GM19452 (cell line): ENCODE data around the gene CRYGN.

Experiments used
- ATAC-seq: cut with Tn5 transposase; IDR thresholded peaks from one replicate; pipeline ENCODE4 v1.9.1; 2021; ENCODE audit not compliant: unreplicated experiment

Gene CRYGN

DNA sequence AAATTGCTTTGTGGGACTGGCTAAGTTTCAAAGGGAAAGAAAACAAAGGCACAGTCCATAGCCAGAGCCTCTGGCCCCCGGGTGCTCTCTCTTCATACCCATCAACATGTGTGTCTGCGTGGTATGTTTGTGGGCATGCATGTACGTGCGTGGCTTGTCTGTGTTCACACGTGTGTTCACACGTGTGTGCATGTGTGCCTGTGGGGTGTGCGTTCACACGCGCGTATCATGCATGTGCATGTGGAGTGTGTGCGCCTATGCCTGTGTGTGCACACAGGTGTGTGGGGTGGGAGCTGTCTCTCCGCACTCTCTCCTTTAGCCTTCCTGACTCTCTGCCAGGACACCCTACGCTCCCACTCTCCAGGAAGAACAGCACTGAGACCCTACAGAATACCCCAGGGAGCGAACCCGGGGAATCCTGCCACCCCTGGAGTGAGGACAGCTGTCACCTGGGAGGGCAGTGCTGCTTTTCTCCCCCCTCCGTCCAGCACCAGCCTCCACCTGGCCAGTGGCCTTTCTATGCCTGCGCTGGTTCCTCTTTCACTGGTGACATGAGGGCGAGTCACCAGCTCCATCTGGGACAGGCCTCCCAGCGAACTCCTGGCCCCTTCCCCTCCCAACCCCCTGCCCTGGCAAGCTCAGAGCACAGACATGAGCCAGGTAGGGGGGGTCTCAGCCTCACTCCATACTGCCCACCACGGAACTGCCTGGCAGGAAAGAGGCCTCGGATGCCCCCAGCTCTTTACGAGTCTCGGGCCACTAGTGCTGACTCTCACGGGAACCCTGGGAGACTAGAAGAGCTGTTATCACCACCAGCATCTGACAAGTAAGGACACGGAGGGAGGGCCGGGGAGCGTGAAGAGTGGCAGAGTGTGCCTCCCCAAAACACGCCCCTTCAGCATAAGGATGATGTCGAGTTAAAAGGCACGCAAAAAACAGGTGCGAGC, 46.6 kb downstream of the CRYGN start:
- no peak for ATAC-seq

DNA sequence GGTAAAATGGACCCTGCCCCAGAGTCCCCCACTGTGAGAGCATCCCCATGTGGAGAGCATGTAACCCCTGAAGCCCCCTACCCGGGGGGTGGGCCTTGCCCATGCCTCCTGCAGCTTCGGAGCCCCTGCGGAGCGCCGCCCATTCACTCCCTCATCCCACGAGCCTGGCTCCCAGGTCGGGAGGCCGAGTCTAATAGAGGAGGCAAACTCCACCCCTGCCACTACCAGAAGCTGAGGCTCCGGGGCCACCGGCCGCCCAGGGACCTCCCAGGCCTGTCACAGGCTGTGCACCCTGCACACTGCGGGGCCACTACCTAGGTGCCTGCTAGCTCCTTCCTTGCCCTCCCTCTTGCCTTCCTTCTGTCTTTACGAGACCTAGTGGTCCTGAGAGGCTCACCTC, 47.5 kb downstream of the CRYGN start:
- no peak for ATAC-seq

DNA sequence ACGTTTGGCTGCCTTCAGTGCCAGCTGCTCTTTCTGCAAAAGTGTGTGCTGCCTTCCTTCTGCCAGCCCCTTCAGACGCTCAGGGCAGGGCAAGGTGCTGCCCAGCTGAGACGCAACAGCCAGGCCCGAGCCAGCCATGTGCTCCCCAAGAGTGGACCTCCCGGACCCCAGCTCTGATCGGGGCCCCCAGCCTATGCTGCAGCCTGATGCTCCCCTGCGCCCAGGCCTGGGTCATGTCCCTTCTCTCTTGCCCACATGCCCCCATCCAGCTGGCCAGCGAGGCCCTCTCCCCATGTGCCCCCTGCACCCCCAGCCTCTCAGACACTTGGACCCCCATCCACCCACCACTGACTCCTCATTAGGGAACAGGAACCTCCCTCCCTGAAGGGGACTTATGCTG, 47.9 kb downstream of the CRYGN start:
- ATAC-seq: no peak

DNA sequence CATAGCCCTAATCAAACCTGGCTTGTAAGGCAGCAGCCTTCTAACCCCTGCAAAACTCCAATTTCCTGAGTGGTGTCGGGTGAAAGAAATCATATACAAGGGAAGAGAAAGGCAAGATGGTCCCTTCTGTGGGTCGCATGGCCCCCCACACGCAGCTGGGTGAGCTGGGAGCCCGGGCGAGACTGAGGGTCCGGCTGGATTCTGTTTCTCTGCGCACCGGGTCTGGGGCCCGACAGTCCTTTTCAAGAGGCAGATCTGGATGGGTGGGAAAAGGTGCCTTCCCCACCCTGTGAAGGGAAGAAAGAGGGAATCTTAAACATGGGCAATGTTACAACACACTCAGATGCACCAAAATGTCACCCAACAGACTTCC, 48.6 kb downstream of the CRYGN start:
- ATAC-seq: no peak

DNA sequence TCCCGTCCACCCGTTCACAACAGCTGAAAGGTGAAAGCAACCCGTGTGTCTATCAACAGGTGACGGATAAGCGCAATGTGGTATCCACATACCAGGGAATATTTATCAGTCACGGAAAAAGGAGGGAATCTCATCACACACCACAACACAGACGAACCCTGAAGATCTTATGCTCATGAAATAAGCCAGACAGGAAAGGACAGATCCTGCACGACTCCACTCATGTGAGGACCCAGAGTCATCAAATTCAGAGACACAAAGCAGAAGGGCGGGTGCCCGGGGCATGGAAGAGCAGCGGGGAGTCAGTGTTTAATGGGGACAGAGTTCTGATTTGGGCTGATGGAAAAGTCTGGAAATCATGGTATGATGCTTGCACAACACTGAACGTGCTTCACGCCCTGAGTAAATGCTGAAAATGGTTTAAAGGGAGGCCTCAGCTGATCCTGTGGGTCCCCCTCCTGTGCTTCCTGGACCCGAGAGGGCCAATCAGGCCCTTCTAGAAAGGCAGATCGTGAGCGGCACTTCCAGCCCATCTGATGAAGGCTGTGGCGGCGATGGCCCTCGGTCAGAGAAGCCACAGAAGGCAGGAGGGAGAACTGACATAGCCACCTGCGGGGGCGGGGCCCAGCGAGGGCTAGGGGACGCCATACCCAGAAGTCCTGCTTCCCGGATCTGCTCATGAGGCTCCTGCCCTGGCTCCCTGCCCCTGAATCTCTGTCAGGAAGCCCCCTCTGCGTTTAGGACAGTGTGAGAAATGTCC, 49.2 kb downstream of the CRYGN start:
- no peak for ATAC-seq

DNA sequence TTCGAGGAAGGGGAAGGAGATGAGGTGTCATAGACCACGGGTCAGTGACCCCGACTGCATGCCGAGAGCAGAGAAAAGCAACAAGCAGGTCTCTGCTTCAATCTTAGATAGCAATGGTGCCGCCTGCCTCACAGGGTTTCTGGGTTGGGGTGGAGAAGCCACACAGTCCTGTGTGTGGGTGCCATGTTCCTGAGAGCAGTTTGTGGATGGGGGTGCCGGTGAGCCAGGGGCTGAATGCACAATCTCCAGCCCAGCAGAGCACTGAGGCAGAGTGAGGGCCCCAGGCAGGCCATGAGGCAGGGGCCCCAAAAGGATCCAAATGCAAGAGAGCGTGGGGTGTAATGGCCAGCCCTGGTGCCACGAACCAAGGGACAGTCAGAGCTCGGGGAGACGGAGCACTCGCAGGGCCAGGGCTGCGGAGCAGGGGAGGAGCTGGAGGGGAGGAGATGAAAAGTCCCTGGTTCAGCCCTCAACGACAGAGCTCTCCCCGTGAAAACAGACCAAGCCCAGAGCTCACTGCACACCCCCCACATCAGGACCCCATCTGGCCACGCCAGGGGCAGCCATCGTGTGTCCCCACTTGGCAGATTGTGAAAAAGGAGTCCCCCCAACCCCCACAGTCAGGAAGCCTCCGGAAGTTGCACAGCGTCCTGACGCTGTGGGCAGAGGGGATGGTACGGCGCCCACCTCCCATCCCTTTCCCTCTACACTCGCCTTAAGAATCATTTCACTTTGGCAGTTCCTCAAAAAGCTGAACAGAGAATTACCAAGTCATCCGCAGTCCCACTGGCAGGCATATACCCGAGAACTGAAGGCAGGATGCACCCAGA, 50.0 kb downstream of the CRYGN start:
- no peak for ATAC-seq

DNA sequence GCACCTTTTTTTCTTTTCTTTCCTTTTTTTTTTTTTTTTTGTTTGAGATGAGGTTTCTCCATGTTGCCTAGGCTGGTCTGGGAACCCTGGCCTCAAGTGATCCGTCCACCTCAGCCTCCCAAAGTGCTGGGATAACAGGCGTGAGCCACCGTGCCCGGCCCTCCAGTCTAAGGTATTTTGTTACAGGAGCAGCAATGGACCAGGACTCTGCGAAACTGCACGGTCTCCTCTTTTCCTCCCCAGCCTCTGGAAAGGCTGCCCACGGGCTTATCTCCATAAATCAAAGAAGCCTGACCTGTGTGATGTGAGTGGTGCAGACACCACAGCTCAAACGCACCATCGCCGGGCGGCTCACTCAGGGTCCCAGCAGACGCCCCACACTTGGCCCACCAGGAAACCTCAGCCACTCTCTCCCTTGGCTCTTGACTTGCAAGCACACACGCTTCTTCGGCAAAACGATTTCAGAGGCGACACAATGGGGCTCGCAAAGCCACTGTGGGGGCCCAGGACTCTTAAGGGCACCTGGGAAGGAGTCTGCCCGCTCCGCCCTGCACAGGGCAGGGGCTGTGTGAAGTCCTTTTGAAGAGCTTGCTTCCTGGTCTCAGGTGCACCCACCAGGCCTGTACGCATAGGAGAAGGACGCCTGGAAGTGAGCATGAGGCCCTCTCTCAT, 50.7 kb downstream of the CRYGN start:
- ATAC-seq: no peak

DNA sequence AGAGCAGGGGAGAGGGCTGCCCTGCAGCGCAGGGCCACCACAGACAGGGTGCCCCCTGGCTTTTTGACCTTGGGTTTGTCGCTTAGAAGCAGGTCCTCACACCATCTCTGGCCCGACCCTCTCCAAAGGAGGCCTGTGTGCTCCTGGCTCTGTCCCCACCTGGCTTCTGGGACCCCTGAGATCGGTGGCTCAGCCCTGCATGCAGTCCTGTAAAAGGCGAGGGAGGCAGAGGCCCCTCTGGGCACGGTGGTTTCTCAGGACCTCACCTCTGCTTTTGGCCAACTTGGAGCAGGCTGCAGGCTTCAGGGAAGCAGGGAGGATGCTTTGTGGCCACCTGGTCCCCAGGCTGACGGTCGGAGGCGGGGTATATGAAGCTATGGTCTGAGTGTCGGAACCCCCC, 51.5 kb downstream of the CRYGN start:
- ATAC-seq: no peak

DNA sequence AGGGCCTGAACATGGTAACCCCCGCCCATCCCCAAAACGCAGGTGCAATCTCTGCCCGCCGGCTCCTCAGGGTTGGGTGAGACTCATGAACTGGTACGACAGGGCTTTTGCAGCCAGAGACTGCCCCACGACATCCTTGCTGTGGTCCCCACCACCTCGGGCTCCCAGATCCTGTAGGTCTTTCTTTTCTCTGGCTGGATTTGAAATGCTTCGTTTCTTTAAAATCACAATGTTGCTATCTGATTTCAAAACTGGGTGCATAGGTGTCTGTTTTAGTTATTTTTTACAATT, 52.0 kb downstream of the CRYGN start:
- no peak for ATAC-seq

DNA sequence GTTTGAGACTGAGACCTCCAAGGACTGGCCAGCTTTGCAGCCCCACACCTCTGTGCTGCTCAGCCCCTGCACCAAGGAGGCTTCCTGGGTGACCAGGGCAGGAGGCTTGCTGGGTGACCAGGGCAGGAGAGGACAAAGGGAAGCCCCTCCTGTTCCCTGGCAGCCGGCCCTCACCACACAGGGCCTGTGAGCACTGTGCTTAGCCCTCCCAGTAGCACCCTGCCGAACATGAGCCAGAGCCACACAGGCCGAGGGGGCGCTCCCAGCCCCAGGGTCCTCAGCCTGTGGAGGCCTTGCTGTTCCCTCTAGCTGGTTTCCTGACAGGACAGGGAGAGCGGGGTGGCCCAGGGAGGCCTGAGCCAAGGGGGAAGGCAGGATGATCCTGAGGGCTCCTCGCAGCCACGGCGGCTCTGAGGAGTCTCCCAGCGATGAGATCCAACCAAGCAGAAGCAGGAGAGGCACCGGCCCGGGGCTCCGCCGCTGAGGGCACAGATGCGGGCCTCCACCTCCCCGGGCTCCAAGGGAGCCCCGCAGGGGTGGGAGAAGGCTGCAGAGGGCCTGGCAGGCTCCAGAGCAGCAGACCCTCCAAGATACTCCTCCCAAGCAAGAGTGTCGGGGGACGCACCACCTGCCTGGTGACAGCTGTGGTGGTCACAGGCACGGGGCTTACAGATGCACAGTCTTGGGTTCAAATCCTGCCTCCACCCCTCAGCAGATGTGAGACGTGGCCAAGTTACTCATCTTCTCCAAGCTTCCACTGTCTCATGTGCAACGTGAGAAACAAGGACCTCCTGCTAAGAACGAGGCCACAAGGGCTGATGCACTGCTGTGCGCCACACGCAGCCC, 52.6 kb downstream of the CRYGN start:
- ATAC-seq: no peak

DNA sequence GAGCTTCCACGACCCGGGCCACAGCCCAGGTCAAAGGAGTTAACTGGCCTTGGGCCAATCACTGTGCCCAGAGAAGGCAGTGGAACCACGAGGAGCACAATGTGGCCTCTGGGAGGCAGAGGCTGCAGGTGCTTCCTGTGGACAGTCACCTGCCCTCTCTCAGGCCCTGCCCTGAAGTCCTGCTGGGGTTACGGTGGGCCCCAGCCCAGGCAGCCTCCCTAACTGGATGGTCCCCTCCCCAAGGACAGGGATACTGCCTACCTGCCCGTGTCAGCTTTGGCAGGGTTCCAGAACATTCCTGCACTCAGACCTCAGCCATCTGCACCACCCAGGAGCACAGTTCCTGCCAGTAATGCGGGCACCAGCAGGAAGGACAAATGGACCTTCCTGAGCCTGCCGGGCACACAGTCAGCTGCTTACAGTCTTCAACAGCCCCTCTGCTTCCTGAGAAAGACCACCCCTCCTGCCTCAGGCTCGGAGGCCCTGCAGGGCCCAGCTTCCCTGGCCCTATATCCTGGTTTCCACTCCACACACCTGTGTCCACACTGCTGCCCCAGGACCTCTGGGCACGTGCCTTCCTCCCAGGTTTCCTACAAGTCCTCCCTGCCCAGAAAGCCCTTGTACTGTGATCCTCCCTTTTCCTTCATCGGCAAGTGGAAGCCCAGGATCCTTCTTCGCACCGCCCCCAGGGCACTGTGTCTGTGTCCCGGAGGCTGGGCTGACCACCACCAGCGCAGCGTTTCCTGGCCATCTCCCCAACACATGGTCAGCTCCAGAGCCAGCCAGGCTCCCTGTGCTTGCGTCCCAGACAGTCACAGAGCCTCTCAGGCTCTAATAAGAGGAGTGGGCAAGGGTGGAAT, 53.4 kb downstream of the CRYGN start:
- no peak for ATAC-seq

DNA sequence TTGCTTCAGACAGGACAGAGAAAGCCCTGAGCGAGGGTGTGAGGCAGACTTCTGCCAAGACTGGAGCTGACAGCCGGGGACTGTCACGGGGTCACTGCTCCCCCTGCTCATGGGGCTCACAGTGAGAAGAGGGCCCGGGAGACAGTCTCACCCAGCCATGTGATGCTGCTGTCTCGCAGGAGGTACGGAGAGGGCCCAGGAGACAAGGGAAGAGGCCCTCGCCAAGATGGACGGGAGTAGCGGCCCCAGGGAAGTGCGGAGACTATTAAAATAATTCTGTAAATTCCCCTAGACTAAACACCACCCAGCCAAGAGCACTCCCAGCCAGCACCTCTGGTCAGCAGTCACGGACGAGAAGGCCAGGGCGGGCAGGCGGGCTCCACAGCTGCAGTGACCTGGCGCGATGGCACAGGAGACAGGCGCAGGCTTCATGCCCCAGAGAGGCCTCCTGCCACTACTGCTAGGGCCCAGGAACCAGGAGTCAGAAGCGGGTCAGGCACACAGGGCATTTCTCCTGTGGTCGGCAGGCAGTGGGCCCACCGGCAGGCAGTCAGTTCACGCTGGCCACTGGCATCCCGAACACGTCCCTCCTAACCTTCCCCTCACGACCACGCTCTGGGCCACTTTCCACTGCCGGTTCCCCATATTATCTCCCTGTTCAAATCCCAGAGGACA, 54.2 kb downstream of the CRYGN start:
- ATAC-seq: no peak

DNA sequence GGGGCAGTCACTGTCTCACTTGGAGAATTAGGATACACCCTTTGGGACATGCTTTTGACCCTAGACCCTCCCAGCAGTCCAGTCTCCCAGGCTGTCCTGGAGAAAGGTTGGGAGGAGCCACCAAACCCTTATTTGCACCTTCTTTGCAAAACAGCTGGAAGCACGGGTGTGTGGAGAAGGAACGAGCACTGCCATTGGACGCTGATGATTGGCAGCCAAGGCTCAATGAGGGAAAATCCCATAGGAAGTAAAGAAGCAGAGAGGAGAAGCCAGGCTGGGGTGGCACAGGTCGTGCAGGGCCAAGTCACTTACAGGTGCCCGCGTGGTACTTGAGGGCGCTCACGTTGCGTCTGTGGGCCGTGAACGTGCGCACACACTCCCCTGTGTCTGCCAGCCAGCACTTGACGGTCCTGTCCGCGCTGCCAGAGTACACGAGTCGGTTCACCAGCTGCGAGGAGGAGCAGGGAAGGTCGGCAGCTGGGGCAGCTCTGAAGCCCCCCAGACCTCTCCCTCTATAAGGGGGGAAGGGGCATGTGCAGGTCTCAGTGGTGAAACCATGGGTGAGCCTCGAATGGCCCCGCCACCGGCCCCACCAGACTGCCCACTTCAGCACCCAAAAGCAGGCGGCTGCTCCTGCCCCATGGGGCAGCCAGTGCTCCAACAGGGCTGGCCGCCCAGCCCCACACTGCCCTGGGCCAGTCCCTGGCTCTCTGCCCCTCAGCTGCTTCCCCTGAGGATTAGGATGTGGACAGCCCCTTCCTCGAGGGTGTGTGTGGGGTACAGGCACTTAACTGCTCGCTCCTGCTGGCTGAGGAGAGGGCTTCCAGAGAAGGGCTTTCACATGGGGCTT, 54.9 kb downstream of the CRYGN start:
- no peak for ATAC-seq

DNA sequence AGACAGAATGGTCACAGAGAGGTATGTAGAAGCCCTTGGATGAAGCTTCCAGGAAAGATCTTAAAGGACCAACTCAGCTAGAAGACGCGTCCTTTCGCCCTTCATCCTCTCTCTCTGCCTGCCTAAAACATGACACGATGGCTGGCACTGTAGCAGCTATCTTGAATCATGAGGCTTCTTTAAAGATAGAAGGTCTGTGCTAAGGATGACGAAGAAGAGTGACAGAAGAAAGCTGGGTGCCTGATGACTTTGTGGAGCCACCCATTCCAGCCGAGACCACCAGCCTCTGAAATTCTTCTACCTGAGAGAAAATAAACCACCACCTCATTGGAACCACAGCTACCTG, 55.6 kb downstream of the CRYGN start:
- ATAC-seq: no peak

DNA sequence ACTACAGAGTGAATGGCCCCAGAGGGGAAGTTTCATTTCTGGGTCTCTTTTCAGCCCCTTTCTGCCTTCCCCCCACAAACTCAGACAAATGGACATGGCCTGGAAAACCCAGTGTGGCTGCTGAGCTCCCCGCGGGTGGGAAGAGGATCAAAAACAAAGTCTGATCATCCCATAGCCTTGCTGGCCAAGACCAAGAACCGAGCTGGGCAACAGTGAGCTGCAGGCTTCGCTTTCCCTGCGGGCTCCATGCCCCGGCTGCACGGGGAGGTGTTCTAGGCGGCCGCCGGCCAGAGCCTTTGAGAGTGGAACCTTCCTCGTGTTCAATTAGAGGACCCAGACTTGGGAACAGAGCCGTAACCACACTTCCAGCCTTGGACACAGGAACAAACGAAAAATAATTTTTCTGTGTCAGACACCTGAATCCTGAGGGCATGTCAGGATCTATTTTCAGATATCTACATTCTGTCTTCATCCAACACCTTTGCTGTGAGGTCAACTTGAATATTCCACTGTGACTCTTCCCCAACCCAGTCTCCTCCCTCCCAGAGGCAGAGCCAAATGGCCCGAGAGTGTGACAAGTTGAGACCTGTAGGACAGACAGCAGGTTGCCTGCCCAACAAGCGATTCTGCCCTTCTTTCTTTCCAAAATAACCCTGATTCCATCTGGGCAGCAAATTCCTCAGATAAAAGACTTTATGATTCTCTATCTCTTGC, 56.1 kb downstream of the CRYGN start:
- ATAC-seq: no peak

DNA sequence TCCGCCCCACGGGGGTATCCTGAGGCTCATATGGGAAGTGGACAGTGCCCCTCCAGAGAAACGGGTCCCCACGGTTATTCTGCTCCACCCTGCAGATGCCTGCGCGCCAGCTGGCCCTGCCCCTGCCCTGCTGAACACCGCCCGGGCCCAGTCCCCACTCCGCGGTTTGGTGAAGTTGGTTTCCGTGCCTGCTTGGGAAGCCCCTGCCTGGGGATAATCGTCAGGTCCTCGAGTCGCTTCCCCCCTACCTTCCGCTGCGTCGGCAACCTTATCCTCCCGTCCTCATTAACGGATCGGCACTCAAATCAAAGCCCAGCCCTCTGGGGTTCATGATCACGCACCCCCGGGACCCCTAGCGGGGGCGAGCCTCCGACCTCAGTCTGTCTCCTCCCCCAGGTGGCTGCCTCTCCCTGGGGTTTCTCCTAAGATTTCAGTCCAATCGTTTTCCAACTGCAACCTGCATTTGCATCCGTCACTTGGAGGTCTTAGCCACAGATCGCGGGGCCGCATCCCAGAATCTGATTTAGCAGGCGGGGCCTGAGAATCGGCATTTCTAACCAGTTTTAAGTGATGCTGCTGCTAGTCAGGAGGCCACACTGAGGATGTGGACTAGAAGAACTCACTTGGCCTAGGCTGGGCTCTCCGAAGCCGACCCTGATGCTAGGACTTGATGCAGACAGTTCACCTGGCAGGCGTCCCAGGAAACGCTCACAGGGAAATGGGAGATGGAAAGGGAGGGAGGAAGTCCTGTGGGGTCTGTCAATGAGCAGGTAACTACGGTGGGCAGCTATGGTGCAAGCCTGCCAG, 57.7 kb downstream of the CRYGN start:
- no peak for ATAC-seq
